ENCODE data around the gene RASD2.
"Not testable (repeated sequence)": the region's sequence is repeated elsewhere in the genome, so short reads cannot be mapped to it uniquely, and the experiment has no call there.

Gene RASD2

GRCh38 chr22:35540595-35541253, at the start of gene RASD2:
Gene RASD2, plus strand, starts transcription at chr22:35540831. Its CDS starts 5,979 bp downstream, at chr22:35546810.
- no peak for DNase-seq

- not testable (repeated sequence) for DNase-seq
These were observed 49.3 kb upstream of the RASD2 start for GRCh38 chr22:35491061-35491907.

DNA sequence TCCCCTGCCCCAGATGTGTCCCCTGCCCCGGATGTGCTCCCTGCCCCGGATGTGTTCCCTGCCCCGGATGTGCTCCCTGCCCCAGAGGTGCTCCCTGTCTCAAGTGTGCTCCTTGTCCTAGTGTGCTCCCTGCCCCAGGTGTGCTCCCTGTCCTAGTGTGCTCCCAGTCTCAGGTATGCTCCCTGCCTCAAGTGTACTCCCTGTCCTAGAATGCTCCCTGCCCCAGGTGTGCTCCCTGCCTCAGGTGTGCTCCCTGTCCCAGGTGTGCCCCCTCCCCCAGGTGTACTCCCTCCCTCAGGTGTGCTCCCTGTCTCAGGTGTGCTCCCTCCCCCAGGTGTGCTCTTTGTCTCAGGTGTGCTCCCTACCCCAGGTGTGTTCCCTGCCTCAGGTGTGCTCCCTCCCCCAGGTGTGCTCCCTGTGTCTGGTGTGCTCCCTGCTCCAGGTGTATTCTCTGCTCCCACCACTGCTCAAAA, 48.7 kb upstream of the RASD2 start:
- no peak for DNase-seq

DNA sequence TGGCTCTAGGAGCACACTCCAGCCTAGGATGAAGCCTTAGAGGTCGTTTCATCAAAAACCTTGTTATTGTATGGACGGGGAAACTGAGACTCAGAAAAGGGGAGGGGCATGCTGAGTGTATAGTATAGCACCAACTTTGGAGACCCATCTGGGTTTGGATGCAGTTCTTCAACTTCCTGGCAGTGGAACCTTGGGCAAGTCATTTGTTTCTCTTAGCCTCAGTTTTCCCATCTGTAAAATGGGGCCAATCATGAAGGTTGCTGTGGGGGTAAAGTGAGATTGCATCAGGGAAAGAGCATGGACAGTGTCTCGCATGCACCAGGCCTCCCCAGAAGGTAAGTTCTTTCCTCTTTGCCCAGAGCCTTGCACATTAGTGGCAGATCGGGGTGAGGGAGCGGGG, 47.6 kb upstream of the RASD2 start:
- no peak for DNase-seq

- DNase-seq = not testable (repeated sequence)
These were observed 44.9 kb upstream of the RASD2 start for GRCh38 chr22:35495711-35496110.

GRCh38 chr22:35496768-35497312, 43.8 kb upstream of the RASD2 start:
- DNase-seq = no peak

- no peak for DNase-seq
These were observed 42.4 kb upstream of the RASD2 start for GRCh38 chr22:35498026-35498800.

DNA sequence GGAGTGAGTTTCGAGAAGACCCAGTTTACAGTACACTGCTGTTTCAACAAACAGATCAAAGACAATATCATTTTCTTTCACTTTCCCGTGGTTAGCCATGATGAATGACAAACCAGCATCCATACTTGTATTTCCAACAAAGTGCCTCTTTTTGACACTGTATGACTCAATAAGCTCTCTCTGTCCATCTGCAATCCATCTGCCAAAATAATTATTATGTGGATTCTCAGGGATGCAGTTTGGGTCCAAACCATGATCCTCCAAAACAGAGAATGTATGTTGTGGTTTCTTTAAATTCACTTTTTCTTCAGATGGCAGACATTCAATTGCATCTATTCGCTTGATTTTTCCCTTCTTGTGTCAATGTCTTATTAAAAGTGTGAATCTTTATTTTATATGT, 37.8 kb upstream of the RASD2 start:
- peak; percentile 53 for DNase-seq

DNA sequence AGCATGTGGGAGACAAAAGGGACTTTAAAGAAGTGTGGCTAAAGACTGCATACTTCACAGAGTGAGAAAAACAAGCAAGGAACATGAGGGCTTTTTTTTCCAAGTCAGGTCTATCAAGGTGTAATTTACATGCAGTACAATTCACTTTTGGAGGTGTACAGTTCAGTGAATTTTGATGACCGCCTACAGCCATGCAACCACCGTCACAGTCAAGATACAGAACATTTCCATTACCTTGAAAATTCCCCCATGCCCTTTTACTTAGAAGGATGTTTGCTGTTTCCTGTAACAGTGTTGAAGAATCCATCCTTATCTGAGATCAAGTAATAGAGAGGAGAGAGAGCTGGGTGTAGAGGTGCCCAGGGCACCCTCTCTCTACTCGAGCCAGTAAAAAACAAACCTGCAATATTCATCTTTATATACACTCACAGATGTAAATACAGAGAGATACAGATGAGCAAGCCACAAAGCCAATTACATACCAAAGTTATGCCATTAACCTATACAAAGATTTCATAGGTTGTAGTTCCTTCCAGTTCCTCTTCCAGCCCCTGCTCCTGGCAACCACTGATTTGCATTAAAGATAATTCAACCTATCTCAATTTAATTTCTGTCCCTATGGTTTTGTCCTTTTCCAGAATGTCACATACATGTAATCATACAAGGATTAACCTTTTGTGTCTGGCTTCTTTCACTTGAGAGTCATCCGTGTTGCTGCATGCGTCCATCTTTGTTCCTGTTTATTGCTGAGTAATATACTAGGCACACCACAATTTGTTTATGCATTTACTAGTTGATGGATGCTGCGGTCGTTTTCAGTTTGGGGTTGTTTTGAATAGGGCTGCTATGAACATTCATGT, 35.0 kb upstream of the RASD2 start:
- DNase-seq = no peak

DNA sequence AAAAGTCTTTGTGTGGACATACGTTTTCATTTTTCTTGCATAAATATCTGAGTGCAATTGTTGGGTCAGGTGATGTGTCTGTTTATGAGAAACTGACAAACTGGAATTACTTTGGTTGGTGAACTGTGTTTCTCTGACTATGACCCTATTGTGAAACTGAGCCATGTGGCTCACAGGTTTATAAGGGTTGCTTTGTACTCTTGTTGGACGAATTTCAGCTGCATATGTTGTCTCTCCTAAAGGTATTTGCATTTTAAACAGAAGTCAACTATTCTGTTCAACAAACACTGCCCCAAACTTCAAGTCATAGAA, 34.4 kb upstream of the RASD2 start:
- DNase-seq = no peak

GRCh38 chr22:35507851-35508250, 32.8 kb upstream of the RASD2 start:
- not testable (repeated sequence) for DNase-seq

DNA sequence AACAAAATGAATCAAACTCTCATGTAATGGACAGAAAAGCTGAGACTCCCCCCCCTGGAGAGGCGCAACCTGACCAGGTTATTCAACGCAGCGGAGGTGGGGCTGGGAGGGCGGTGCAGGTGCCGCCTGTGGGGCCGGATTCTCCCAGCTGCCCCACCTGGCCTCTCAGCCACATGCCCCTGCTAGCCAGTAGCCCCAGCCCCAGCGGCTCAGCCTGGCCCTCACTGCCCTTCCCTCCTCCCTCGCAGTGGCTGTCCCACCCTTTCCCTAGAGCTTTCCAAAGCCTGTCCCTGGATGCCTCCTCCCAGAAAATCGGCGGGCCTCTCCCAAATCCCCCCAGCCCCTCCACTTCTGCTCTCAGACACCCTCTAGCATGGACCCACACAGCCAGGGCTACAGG, 31.2 kb upstream of the RASD2 start:
- no peak for DNase-seq

DNA sequence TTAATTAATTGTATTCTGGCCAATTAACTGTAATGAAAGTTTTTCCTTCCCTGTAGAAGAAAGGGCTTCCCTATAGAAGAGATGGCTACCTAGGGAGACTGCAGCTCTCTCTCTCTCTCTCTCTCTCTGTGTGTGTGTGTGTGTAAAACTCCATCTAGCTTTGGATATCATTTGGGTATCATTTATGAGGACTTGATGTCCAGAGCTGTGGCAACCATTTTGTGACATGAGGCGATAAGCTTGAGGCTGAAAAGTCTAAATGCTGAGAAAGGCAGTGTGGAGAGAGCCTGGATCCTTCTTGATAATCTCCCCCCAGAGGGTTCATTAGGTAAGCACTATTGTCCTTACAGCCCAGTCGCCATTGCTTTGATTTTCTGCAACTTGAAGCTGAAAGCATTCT, 30.7 kb upstream of the RASD2 start:
- DNase-seq = no peak

GRCh38 chr22:35510481-35510934, 30.1 kb upstream of the RASD2 start:
- peak; percentile 44 for DNase-seq

DNA sequence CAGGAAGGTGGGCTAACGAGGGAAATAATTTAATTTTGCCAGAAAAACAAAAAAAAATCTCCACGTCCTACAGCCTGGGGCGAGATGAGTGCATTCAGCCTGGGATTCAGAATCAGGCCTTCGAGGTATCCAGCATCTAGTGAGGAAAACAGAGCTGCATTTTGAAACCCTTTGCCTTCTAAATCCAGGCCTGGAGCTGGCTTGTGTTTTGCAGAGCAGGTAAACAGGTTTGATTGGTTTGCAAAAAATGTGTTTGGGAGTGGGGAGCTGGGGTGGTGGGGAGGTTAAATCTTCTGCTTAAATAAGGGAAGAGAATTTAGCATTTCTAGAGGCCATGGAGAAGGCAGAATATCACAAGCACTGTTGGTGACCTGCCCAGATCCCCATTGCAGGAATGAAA, 29.7 kb upstream of the RASD2 start:
- DNase-seq = no peak

GRCh38 chr22:35514366-35514765, 26.3 kb upstream of the RASD2 start:
- DNase-seq = no peak

GRCh38 chr22:35515952-35516351, 24.7 kb upstream of the RASD2 start:
- DNase-seq = not testable (repeated sequence)

DNA sequence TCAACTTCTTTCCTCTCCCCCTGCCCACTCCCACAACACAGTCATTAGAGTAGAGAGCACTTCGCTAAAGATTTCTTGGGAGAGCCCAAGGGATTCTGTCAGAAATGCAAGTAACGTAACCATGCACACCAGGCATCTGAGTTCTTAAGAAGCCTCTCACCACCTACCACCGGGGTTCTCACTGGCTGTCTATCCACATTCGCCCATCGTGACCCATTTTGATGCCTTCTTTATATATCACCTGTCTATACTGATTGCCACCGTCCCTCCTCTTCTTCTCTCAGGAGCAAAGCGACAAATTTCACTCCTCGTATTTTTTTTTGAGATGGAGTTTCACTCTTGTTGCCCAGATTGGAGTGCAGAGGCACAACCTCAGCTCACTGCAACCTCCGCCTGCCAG, 23.9 kb upstream of the RASD2 start:
- DNase-seq = no peak

- no peak for DNase-seq
These were observed 23.4 kb upstream of the RASD2 start for GRCh38 chr22:35517207-35517606.

DNA sequence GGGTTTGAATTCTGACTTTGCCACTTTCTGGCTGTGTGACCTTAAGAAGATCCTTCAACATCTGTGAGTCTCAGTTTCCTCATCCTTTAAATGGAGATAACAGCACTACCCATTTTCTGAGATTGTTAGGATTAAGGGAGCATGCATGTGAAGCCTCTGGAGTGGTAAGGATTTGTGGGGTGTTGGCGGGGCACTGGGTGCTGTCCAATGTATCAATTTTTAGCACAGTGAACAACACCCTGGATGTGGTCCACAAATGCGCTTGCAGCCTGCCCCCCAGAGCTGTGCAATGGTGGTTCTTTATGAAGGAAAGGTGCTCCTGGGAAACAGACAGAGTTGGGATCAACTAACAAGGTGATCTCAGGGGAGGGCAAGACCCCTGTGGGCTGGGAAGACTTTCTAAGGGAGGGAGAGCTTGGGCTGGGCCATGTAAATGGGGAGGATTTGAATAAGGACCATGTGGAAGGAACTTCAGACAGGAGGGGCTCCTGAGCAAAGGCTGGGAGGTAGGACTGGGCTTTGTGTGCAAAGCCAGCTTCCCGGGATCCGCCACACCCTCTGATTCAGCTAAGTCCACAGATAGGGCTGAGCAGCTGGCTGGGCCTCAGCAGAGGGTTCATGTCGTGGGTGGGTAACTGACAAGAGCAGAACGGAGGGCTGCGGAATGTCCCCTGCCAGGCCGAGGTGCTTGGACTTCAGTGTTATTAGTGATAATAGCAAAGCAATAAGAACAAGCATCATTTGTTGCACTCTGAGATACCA, 22.7 kb upstream of the RASD2 start:
- no peak for DNase-seq

DNA sequence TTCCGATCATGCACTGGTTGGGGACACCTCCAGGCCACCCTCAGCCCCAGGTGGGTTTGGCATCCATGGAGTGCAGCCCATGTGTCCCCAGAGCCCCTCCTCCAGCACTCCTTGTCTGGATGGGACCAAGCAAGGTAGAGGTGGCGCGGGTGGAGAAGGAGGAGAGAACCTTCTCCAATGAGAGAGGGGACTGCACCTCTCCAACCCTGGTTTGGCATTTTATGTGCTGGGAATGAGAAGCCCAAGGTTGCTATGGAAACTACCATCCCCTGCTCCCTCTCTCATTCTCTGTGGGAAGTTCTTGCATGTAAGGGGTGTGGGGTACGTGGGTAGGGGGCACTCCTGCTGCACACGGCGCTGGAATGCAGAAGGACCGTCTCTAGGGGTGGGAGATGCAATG, 21.8 kb upstream of the RASD2 start:
- no peak for DNase-seq
